ENCODE measurements around the gene IL17C.

IL17C gene

GRCh38 chr16:88610080-88610479 lies 28.3 kb upstream of the IL17C start:
- no peak for DNase-seq (ENCODE audit: low read depth)

GRCh38 chr16:88610909-88611812 lies 27.2 kb upstream of the IL17C start:
- DNase-seq (ENCODE audit: low read depth): no peak

- DNase-seq (ENCODE audit: low read depth): no peak
Observed at GRCh38 chr16:88613293-88613692, 25.1 kb upstream of the IL17C start.

DNA sequence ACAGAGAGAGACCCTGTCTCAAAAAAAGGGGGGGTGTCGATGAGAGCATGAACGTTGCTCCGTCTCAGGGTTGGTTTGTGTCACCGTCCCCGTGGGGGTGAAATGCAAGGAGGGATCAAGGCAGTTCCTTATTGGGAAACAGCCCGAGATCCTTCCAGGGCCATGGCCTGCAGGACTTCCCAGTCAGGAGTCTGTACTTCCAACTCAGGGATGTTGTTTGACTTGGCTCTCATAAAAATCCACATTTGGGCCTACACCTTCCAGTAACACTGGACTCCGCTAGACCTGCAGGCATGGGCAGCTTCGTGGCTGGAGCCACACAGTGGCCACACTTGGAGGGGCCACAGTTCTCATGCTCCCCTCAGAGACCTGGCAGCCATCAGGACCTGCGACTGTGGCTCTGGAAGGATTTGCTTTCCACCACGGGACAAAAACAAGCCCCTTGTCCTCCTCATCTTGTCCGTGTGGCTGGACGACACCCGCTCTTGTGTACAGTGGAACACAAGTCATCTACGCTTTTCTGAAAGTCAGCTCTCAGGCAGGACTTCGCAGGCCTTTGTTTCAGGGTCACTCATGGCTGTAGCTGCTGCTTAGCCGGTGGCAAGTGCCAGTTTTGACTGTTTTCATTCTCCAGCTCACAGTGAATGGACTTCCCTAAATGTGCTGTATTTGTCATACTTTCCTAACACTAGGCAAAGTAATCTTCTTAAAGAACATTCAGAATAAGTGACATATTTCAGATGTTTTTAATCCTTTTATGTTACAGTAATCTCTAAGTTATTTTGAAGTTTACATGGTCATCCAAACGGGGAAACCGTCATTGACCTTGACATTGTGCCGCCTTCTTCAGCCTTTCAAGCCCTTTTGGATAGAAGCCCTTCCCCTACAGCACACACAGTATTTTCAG lies 24.2 kb upstream of the IL17C start:
- no peak for DNase-seq (ENCODE audit: low read depth)

- no peak for DNase-seq (ENCODE audit: low read depth)
Observed at GRCh38 chr16:88614818-88615580, 23.4 kb upstream of the IL17C start.

DNA sequence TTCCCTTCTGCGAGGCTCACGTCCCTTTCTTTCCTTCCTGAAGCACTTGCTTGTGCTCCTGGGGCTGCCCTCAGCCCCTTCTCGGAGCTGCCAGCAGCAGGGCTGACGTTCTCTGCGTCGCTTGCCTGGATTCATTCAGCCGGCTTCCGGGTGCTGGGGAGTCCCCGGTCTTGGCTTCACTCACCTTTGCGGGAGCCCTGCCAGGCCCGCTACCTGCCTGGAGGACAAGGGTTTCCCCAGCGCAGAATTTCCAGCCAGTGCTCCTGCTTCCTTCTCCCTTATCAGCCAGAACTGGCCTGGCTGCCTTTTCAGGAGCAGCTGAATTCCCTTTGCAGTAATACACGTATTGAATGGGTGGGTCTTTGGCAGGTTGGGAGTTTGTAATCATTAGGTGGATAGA lies 22.1 kb upstream of the IL17C start:
- DNase-seq (ENCODE audit: low read depth): no peak

- DNase-seq (ENCODE audit: low read depth): no peak
Observed at GRCh38 chr16:88616736-88617135, 21.6 kb upstream of the IL17C start.

DNA sequence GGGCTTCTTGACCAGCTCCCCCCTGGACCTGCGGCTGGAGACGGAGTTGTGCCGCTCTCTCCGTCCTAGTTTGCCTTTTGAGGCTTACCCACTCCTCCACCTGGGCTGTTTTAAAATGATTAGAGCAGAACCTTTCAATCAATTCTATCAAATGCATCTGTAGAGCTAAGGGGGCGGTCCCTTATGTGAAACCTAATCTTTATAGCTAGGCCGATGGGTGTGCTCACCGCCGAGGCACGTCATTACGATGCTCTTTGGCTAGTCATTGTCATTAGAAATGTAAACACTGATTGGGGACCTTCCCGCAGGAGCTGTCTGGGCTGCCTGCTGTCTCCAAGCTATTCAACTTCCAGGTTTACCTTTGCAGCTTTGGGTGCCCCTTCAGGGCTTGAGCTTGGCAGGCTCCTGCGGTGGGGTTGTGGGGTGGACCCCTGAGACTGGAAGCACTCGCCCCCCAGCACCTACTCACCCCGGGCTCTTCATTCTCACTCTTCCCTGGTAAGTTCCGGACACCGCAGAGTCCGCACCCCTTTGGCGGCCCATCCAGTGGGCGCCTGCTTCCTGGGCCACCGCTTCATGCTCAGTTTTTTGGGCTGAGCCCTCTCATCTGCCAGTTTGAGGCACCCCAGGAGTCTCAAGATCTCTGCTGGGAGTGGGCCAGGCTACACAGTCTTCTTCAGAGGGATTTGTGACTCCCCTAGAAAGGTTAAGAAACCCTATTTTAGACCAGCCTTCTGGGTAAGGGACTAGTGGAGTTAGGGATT lies 20.9 kb upstream of the IL17C start:
- DNase-seq (ENCODE audit: low read depth): no peak

- DNase-seq (ENCODE audit: low read depth): no peak
Observed at GRCh38 chr16:88618182-88618955, 20.0 kb upstream of the IL17C start.

- no peak for DNase-seq (ENCODE audit: low read depth)
Observed at GRCh38 chr16:88618956-88619667, 19.3 kb upstream of the IL17C start.

GRCh38 chr16:88619859-88620815 lies 18.2 kb upstream of the IL17C start:
- no peak for DNase-seq (ENCODE audit: low read depth)

DNA sequence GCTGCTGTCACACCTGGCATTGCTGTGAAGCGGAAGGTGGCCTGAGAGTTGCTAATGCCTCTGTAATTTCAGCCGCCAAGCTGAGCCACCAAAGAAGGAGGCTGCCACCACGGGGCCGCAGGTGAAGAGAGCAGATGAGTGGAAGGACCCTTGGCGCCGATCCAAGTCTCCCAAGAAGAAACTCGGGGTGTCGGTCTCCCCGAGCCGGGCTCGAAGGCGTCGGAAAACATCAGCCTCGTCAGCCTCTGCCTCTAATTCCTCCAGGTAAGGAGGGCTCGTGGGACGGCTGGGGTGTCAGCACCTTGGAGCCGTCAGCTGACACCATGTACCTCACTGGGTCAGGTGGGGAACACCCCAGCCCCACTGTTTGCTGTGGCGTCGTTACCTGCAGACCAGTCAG lies 16.2 kb upstream of the IL17C start:
- no peak for DNase-seq (ENCODE audit: low read depth)

DNA sequence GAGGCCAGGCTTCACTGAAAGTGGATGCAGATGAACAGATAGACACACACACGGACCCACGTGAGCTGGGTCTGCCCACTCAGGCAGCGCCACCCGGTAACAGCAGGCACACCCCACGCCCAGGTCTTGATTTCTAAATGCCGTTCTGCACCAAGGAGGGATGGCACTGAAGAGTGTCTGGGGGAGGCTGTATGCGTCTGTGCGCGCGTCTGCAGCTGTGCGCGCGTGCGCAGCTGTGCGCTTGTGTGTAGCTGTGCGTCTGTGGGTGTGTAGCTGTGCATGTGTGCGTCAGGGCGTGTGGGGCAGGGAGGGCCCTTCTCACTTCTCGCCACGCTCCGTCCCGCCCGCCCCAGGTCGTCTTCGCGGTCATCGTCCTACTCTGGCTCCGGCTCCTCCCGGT lies 15.5 kb upstream of the IL17C start:
- DNase-seq (ENCODE audit: low read depth): no peak

GRCh38 chr16:88623858-88624257 lies 14.5 kb upstream of the IL17C start:
- DNase-seq (ENCODE audit: low read depth): no peak

DNA sequence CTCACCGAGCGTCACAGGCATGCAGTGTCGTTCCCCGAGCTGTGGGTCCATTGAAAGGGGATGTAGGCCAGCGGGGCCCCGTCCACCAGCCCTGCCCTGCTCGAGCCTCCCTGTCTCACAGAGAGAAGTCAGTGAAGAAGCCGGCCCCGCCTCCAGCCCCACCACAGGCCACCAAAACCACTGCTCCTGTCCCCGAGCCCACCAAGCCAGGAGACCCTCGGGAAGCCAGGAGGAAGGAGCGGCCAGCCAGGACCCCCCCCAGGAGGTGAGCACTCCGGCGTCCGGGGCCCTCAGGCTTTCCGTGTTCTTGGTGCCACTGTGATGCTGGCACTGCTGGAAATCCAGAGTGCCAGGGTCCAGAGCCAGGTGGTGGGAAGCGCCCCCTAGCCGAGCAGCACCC lies 13.9 kb upstream of the IL17C start:
- no peak for DNase-seq (ENCODE audit: low read depth)

GRCh38 chr16:88624977-88625576 lies 13.3 kb upstream of the IL17C start:
- no peak for DNase-seq (ENCODE audit: low read depth)

GRCh38 chr16:88626646-88627045 lies 11.7 kb upstream of the IL17C start:
- no peak for DNase-seq (ENCODE audit: low read depth)
